Fibroblast of the aortic adventitia (primary cell): Measurements from ENCODE around the gene LIPF. TPM values are rescaled to one million over a fixed set of nuclear protein-coding genes. Genes with fewer than 3 reads are reported as not detected.

ENCODE experiments used
- DNase-seq: peaks from one replicate; pipeline ENCODE4 v3.0.0-alpha.2; 2010; ENCODE audit warnings: low read depth
- H3K4me3 ChIP-seq: 2 replicates; pipeline ENCODE4 v1.5.1; 2011; ENCODE audit warnings: low read depth, mild to moderate bottlenecking, control low read depth, low read length, moderate library complexity
- CTCF ChIP-seq: IDR thresholded peaks from 2 replicates; pipeline ENCODE4 v1.5.1; 2011; ENCODE audit warnings: mild to moderate bottlenecking, low read length, control low read depth, inconsistent platforms; ENCODE audit not compliant: insufficient read depth
- total RNA-seq: library from RNA; depleted of rRNA; stranded (reverse); fragments of >200 nt; gene quantifications from 2 replicates; pipeline ENCODE4 v1.2.3, GENCODE V29; 2012; ENCODE audit warnings: low replicate concordance

The LIPF gene
- total RNA-seq = not detected in 2 replicates

- no peak for TF ChIP-seq CTCF
- DNase-seq = no peak
- no peak within 1 kb of the TSS for H3K4me3 ChIP-seq
These were observed at the start of gene LIPF for GRCh38 chr10:88664142-88664541. LIPF (plus strand) TSS chr10:88664442; CDS start chr10:88667298, 2,856 bp downstream.

GRCh38 chr10:88616250-88616977 is 47.8 kb upstream of the LIPF start:
- TF ChIP-seq CTCF = no peak
- DNase-seq = no peak
- no peak overlapping the region for H3K4me3 ChIP-seq

DNA sequence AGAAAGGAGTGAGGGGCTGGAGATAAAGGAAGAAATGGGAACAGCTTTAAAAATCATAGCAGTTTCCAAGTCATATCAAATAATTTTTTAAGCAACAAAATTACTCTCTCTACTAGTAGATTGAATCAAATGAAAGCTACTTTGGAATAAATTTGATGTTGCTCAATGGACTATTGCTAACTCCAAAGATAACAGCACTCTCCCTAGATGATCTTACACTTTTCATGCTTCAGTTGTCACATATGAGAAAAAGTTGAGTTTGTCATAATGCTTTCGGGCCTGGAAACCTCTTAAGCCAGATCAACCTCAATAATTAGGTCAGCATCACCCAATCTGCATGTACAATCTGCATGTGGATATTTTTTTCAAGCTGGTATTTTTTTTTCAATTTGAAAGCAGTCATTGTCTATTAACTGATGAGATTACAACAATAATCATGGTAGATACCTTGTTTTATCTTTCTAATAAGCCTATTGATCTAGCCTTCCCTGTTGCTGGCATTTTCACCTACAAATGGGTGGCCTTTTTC is 46.4 kb upstream of the LIPF start:
- DNase-seq = peak; percentile 20
- H3K4me3 ChIP-seq = no peak overlapping the region
- no peak for TF ChIP-seq CTCF

DNA sequence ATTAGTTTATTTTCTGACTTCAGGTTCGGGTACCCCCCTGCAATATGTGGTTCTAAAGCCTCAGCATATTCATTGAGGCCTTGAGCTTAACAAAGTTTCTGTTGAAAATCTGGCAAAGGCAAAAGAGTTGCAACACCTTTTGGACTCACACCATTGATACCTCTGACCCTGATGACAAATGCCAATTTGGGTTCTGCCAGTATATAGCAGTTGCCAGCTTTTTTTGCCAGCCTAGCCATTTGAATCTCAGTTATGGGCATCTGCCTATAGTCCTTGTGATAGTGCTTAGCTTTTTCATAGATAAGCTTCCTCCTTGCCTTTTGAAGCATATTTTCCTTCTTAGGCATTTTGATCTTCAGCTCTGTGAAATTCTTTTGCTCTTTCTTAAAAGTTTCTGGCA is 45.7 kb upstream of the LIPF start:
- no peak for TF ChIP-seq CTCF
- no peak overlapping the region for H3K4me3 ChIP-seq
- DNase-seq = peak; percentile 35

DNA sequence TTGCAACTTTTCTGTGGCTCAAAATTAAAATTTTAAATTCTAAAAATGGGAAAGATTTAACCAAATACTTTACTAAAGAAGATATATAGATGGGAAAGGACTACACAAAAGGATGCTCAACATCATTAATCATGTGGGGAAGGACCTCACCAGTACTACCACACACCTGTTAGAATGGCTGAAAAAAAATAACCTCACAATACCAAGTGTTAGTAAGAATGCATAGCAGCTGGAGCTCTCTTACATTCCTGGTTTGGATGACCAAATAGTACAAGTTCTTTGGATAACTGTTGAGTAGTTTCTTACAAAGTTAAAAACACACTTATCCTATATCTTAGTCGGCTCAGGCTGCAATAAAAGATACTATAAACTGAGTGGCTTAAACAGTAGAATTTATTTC is 43.8 kb upstream of the LIPF start:
- DNase-seq = no peak
- TF ChIP-seq CTCF = no peak
- no peak overlapping the region for H3K4me3 ChIP-seq

DNA sequence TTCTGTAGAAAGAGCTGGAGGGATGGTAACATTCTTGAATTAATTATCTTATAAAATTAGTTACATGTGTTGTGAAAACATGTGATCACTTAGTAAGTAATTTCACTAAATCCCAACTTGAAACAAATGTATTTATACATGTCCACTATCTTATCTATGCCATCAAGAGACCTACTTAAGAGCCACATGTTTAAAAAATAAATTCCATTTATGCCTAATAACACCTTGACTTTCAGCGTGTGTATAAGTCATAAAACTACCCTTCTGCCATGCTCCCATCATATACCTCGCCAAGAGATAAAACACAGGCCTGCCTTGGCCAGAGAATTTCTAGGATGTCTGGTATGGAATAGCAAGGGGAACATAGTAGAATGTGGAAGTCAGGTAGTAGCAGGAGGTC is 40.4 kb upstream of the LIPF start:
- no peak overlapping the region for H3K4me3 ChIP-seq
- TF ChIP-seq CTCF = no peak
- DNase-seq = no peak
